HG03378 (cell line): ENCODE measurements around the gene GSN.

Source experiments
- ATAC-seq: cut with Tn5 transposase; IDR thresholded peaks from one replicate; pipeline ENCODE4 v1.9.1; 2021; ENCODE audit warnings: mild to moderate bottlenecking, moderate library complexity; ENCODE audit not compliant: unreplicated experiment

Gene GSN

GRCh38 chr9:121272401-121272948, 4.5 kb downstream of the GSN start:
- ATAC-seq: no peak

- ATAC-seq: no peak
Measured at GRCh38 chr9:121273064-121273775, 5.3 kb downstream of the GSN start.

GRCh38 chr9:121274851-121275250, 6.9 kb downstream of the GSN start:
- no peak for ATAC-seq

GRCh38 chr9:121275781-121276658, 8.1 kb downstream of the GSN start:
- ATAC-seq: no peak

- ATAC-seq: no peak
Measured at GRCh38 chr9:121277026-121277425, 9.1 kb downstream of the GSN start.

GRCh38 chr9:121277518-121278295, 9.7 kb downstream of the GSN start:
- no peak for ATAC-seq

- ATAC-seq: no peak
Measured at GRCh38 chr9:121278477-121279261, 10.7 kb downstream of the GSN start.

GRCh38 chr9:121279776-121280388, 11.9 kb downstream of the GSN start:
- no peak for ATAC-seq

- ATAC-seq: no peak
Measured at GRCh38 chr9:121280715-121281613, 13.0 kb downstream of the GSN start.

GRCh38 chr9:121281614-121282276, 13.8 kb downstream of the GSN start:
- no peak for ATAC-seq

- no peak for ATAC-seq
Measured at GRCh38 chr9:121282277-121283079, 14.5 kb downstream of the GSN start.

- ATAC-seq: no peak
Measured at GRCh38 chr9:121283080-121283398, 15.1 kb downstream of the GSN start.

GRCh38 chr9:121283856-121284732, 16.1 kb downstream of the GSN start:
- no peak for ATAC-seq

- no peak for ATAC-seq
Measured at GRCh38 chr9:121284733-121285451, 16.9 kb downstream of the GSN start.

GRCh38 chr9:121285835-121286687, 18.1 kb downstream of the GSN start:
- ATAC-seq: no peak
